Measurements from ENCODE around the gene TBC1D8. TPM values are rescaled to one million over a fixed set of nuclear protein-coding genes. Genes with fewer than 3 reads are reported as not detected.
A peak's percentile ranks its signal among the peaks of the same experiment; 100 is the strongest.

TBC1D8 gene
- total and polyA plus RNA-seq, 2 of the 13 experiments (the other 11 are each of a cell fraction or from before 2014, with no cell fraction given), result 45.1 to 95.4 TPM

- TF ChIP-seq ZNF83 (CRISPR knock-in tag; IDR thresholded peaks at IDR 0.05; ENCODE audit: borderline replicate concordance) (no peak), ZBTB10 (CRISPR knock-in tag; IDR thresholded peaks at IDR 0.05; ENCODE audit: borderline replicate concordance) (0 out of 2 replicates have a peak, but pooled peaks have one; percentile 72), NPAS2 (CRISPR knock-in tag; IDR thresholded peaks at IDR 0.05; ENCODE audit: borderline replicate concordance) (no peak), ZC3H4 (CRISPR knock-in tag; IDR thresholded peaks at IDR 0.05; ENCODE audit: borderline replicate concordance) (no peak; the same call in 1 of the 2 replicates), CCAR2 (optimal IDR thresholded peaks at IDR 0.05; ENCODE audit: low read depth, low read length) (peak; percentile 76), MAZ (IDR thresholded peaks at IDR 0.05; ENCODE audit: borderline replicate concordance, low read depth, low read length) (no peak), MAZ (CRISPR knock-in tag; IDR thresholded peaks at IDR 0.05; ENCODE audit: low read depth) (peak; percentile 74), ZNF746 (CRISPR knock-in tag; IDR thresholded peaks at IDR 0.05) (peak; percentile 92), ZSCAN30 (CRISPR knock-in tag; IDR thresholded peaks at IDR 0.05) (no peak)
- TF ChIP-seq, protein P1, sequence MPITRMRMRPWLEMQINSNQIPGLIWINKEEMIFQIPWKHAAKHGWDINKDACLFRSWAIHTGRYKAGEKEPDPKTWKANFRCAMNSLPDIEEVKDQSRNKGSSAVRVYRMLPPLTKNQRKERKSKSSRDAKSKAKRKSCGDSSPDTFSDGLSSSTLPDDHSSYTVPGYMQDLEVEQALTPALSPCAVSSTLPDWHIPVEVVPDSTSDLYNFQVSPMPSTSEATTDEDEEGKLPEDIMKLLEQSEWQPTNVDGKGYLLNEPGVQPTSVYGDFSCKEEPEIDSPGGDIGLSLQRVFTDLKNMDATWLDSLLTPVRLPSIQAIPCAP (CRISPR knock-in tag; IDR thresholded peaks at IDR 0.05; ENCODE audit: low read depth), result no peak
- TF ChIP-seq, protein P2, sequence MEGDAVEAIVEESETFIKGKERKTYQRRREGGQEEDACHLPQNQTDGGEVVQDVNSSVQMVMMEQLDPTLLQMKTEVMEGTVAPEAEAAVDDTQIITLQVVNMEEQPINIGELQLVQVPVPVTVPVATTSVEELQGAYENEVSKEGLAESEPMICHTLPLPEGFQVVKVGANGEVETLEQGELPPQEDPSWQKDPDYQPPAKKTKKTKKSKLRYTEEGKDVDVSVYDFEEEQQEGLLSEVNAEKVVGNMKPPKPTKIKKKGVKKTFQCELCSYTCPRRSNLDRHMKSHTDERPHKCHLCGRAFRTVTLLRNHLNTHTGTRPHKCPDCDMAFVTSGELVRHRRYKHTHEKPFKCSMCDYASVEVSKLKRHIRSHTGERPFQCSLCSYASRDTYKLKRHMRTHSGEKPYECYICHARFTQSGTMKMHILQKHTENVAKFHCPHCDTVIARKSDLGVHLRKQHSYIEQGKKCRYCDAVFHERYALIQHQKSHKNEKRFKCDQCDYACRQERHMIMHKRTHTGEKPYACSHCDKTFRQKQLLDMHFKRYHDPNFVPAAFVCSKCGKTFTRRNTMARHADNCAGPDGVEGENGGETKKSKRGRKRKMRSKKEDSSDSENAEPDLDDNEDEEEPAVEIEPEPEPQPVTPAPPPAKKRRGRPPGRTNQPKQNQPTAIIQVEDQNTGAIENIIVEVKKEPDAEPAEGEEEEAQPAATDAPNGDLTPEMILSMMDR (CRISPR knock-in tag; IDR thresholded peaks at IDR 0.05), result no peak; the same call in 1 of the 2 replicates
- TF ChIP-seq, protein P3, sequence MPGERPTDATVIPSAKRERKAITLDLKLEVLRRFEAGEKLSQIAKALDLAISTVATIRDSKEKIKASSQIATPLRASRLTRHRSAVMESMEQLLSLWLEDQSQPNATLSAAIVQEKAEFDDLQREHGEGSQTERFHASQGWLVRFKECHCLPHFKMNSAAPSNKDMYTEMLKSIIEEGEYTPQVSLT (CRISPR knock-in tag; IDR thresholded peaks at IDR 0.05; ENCODE audit: borderline replicate concordance, low read depth), result 0 out of 2 replicates have a peak, but pooled peaks have one; percentile 94
These were observed 34.2 kb downstream of the TBC1D8 start (continued) for GRCh38 chr2:101116841-101117552.

Data from HepG2 (cell line).